GM12892 (cell line): ENCODE results near the gene TLR3.

Source experiments
- POLR2A ChIP-seq: IDR thresholded peaks from 2 replicates; pipeline ENCODE4 v1.6.1; 2011; ENCODE audit warnings: low read depth, low read length, control low read depth
- TAF1 ChIP-seq: IDR thresholded peaks from 2 replicates; pipeline ENCODE4 v1.6.1; 2011; ENCODE audit warnings: low read depth, mild to moderate bottlenecking, control low read depth, low read length, borderline replicate concordance

DNA sequence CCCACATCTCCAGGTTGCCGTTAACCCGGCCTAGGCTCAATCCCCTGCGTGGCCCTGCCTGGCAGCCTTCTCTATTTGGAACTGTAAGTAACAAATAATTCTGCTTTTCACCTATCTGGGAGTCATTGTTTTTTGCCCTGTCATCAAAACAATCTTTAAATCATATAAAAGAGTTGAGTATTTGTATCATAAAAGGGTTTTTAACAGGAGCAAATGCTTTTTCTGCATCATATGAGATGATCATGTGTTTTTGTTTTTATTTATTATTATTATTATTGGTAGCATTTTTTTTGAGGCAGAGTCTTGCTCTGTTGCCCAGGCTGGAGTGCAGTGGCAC lies 10.0 kb upstream of the TLR3 start:
- TF ChIP-seq POLR2A (no peak), TAF1 (no peak)
